Vagina (tissue), 2 donors: ENCODE results near the gene VPS9D1. TPM values are rescaled to one million over a fixed set of nuclear protein-coding genes. Genes with fewer than 3 reads are reported as not detected.
"Not testable (repeated sequence)": the region's sequence is repeated elsewhere in the genome, so short reads cannot be mapped to it uniquely, and the experiment has no call there.

Source experiments
- DNase-seq, 2 donors: peaks; one replicate each; pipeline ENCODE4 v3.0.0-alpha.2; 2017; ENCODE audit errors: extremely low spot score in 2 of 2
- H3K27ac ChIP-seq: fragments of 200-600 bp; sonication (generic); one replicate; pipeline ENCODE4 v1.5.1; 2019
- H3K27me3 ChIP-seq: fragments of 200-600 bp; sonication (generic); one replicate; pipeline ENCODE4 v1.5.1; 2019
- H3K36me3 ChIP-seq, 2 donors: fragments of 200-600 bp; sonication (generic); one replicate each; pipeline ENCODE4 v1.5.1; 2017 to 2019
- H3K4me1 ChIP-seq: fragments of 200-600 bp; sonication (generic); one replicate; pipeline ENCODE4 v1.5.1; 2019
- H3K4me3 ChIP-seq, 2 donors: fragments of 200-600 bp; sonication (generic); 1 replicate in 1 of 2; 2 replicates in 1 of 2; pipeline ENCODE4 v1.5.1; 2016 to 2019
- H3K9me3 ChIP-seq: fragments of 200-600 bp; sonication (generic); one replicate; pipeline ENCODE4 v1.5.1; 2019
- POLR2A ChIP-seq, 2 donors: fragments of 450-650 bp; IDR thresholded peaks; one replicate each; pipeline ENCODE4 v1.6.1; 2017; ENCODE audit warnings: antibody characterized with exemption in 2 of 2, mild to moderate bottlenecking in 2 of 2, moderate library complexity in 2 of 2
- POLR2AphosphoS5 ChIP-seq, 2 donors: sonication (generic); formaldehyde crosslinking; IDR thresholded peaks; one replicate each; pipeline ENCODE4 v1.9.0; 2017; ENCODE audit warnings: antibody characterized with exemption in 2 of 2, mild to moderate bottlenecking in 2 of 2, low read depth in 1 of 2; ENCODE audit not compliant: insufficient read depth in 1 of 2
- intact Hi-C: fragments of 100-400 bp; cut with DNase I; formaldehyde crosslinking; loops from one replicate; pipeline ENCODE4 v1.15.1; 2023
- total RNA-seq: library from RNA; depleted of rRNA; stranded (reverse); fragments of >200 nt; gene quantifications from one replicate; pipeline ENCODE4 v1.2.3, GENCODE V29; 2016
- TF ChIP-seq, protein P1 (sequence below), 3 experiments: fragments of 450-650 bp in 2 of 3; fragments of 200-600 bp in 1 of 3; sonication (generic) in 1 of 3; IDR thresholded peaks; one replicate each; pipeline ENCODE4 v1.5.1; 2017 to 2019; ENCODE audit warnings: antibody characterized with exemption in 3 of 3, mild to moderate bottlenecking in 2 of 3, moderate library complexity in 2 of 3

The VPS9D1 gene
- total RNA-seq, 1 donor from 2014 or later, result 10.1 TPM

GRCh38 chr16:89686520-89687091 is 34.1 kb downstream of the VPS9D1 start, which contains the start of gene CDK10:
TSS of gene CDK10 (plus strand) at chr16:89686689. CDS start at chr16:89686711, 22 bp downstream.
- Histone ChIP-seq H3K9me3 (no peaks in the 10 kb centered on the region), H3K4me1 (peaks cover 10% of the 10 kb centered on the region), H3K4me3 (peak within 1 kb of the TSS; percentile 67 to 78), H3K27ac (peak within 1 kb of the TSS; percentile 68), H3K36me3 (peaks cover 0 to 5% of the 10 kb centered on the region in 2 donors), H3K27me3 (no peaks in the 10 kb centered on the region)
- TF ChIP-seq, protein P1, sequence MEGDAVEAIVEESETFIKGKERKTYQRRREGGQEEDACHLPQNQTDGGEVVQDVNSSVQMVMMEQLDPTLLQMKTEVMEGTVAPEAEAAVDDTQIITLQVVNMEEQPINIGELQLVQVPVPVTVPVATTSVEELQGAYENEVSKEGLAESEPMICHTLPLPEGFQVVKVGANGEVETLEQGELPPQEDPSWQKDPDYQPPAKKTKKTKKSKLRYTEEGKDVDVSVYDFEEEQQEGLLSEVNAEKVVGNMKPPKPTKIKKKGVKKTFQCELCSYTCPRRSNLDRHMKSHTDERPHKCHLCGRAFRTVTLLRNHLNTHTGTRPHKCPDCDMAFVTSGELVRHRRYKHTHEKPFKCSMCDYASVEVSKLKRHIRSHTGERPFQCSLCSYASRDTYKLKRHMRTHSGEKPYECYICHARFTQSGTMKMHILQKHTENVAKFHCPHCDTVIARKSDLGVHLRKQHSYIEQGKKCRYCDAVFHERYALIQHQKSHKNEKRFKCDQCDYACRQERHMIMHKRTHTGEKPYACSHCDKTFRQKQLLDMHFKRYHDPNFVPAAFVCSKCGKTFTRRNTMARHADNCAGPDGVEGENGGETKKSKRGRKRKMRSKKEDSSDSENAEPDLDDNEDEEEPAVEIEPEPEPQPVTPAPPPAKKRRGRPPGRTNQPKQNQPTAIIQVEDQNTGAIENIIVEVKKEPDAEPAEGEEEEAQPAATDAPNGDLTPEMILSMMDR (IDR thresholded peaks at IDR 0.05), result no peak
- TF ChIP-seq POLR2A (IDR thresholded peaks at IDR 0.05), result peak in 1 of 2 donors; percentile 49
- peak; percentile 63 to 96 for TF ChIP-seq POLR2AphosphoS5 (IDR thresholded peaks at IDR 0.05; ENCODE audit: insufficient read depth in 1 of 2, low read depth in 1 of 2)
- peak in 1 of 2 donors; percentile 86 for DNase-seq
- intact Hi-C loops, result no loop called here

GRCh38 chr16:89685916-89686315 is 34.8 kb downstream of the VPS9D1 start:
- no peaks in the 10 kb centered on the region for H3K9me3 ChIP-seq
- TF ChIP-seq, protein P1 (IDR thresholded peaks at IDR 0.05), result no peak
- TF ChIP-seq POLR2AphosphoS5 (IDR thresholded peaks at IDR 0.05; ENCODE audit: insufficient read depth in 1 of 2, low read depth in 1 of 2) (no peak), POLR2A (IDR thresholded peaks at IDR 0.05) (no peak)
- peaks cover 10% of the 10 kb centered on the region for H3K4me1 ChIP-seq
- H3K27ac ChIP-seq, result no peak overlapping the region
- no peaks in the 10 kb centered on the region for H3K27me3 ChIP-seq
- no peak for DNase-seq
- intact Hi-C loops, result no loop called here
- H3K4me3 ChIP-seq, result peak overlapping the region in 1 of 2 donors; percentile 67
- no peaks in the 10 kb centered on the region for H3K36me3 ChIP-seq

DNA sequence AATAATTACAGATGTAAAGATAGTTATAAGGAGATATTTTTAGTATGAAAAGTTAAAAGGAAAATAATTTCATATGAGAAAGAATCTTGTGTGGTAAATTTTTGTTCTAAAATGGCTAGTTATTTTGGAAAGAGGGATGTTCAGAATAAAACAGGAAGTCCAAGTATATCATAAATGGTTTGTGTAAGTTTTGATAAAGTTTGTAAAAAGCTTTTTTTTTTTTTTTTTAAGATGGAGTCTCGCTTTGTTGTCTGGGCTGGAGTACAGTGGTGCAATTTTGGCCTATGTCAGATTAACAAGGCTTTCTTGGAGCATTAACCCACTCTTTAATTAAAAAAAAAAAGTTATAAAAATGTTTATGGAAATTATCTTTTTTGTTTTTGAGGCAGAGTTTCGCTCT is 42.4 kb downstream of the VPS9D1 start:
- intact Hi-C loops, result no loop called here
- Histone ChIP-seq H3K9me3 (no peaks in the 10 kb centered on the region), H3K4me3 (no peak overlapping the region), H3K27me3 (no peaks in the 10 kb centered on the region), H3K4me1 (no peaks in the 10 kb centered on the region), H3K36me3 (no peaks in the 10 kb centered on the region), H3K27ac (no peak overlapping the region)
- TF ChIP-seq POLR2A (IDR thresholded peaks at IDR 0.05), result no peak
- TF ChIP-seq, protein P1 (IDR thresholded peaks at IDR 0.05), result no peak
- TF ChIP-seq POLR2AphosphoS5 (IDR thresholded peaks at IDR 0.05; ENCODE audit: insufficient read depth in 1 of 2, low read depth in 1 of 2), result no peak
- DNase-seq, result no peak

DNA sequence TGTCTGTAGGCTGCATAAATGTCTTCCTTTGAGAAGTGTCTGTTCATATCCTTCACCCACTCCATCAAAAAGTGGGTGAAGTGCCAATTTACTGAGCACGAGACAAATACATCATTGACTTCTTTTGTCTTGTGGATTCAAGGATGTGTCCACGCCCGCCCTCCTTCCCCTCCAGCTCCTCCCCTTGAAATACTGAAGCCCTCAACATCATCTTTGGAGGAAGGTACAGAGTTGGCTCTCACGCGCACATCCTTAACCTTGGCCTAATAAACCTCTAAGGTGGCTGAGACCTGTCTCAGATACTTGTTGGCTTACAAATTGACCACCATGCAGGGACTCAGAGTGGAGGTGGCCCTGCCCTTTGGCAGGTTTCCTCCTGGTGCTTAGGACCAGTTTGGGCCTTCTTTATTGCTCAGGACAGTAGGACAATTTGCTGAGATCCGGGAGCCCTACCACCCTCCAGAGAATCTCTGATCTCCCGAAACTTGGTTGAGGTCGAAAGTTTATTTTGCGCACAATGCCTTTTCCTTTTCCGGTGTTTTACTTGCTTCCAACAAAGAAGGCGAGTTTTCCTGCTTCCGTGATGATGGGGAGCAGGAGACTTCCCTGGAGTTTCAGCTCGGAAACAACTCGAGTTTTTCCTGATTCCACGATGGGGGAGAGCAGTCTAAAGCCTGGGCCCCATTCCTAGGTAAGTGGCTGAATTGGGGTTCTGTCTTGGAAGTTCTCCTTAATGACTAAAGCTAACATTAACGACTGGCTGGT is 48.3 kb downstream of the VPS9D1 start:
- intact Hi-C loops, result no loop called here
- no peaks in the 10 kb centered on the region for H3K9me3 ChIP-seq
- DNase-seq, result no peak
- H3K27ac ChIP-seq, result no peak overlapping the region
- peaks cover 4% of the 10 kb centered on the region for H3K4me1 ChIP-seq
- H3K27me3 ChIP-seq, result no peaks in the 10 kb centered on the region
- TF ChIP-seq, protein P1 (IDR thresholded peaks at IDR 0.05), result no peak
- TF ChIP-seq POLR2AphosphoS5 (IDR thresholded peaks at IDR 0.05; ENCODE audit: insufficient read depth in 1 of 2, low read depth in 1 of 2) (no peak), POLR2A (IDR thresholded peaks at IDR 0.05) (no peak)
- no peak overlapping the region for H3K4me3 ChIP-seq
- H3K36me3 ChIP-seq, result no peaks in the 10 kb centered on the region

DNA sequence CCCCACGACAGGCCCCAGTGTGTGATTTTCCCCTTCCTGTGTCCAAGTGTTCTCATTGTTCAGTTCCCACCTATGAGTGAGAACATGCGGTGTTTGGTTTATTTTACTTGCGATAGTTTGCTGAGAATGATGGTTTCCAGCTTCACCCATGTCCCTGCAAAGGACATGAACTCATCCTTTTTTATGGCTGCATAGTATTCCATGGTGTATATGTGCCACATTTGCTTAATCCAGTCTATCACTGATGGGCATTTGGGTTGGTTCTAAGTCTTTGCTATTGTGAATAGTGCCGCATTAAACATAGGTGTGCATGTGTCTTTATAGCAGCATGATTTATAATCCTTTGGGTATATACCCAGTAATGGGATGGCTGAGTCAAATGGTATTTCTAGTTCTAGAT is 49.1 kb downstream of the VPS9D1 start:
- DNase-seq, intact Hi-C loops, H3K4me1 ChIP-seq, H3K27ac ChIP-seq, H3K27me3 ChIP-seq, H3K9me3 ChIP-seq, H3K36me3 ChIP-seq, H3K4me3 ChIP-seq: not testable (repeated sequence)
